Fibroblast of peridontal ligament (primary cell): ENCODE results near the gene HINFP.

Experiments used
- DNase-seq: peaks from one replicate; pipeline ENCODE4 v3.0.0-alpha.2; 2010; ENCODE audit errors: extremely low read depth

HINFP gene

GRCh38 chr11:119121008-119121810 lies at the start of gene HINFP:
HINFP (plus strand) TSS chr11:119121580; CDS start chr11:119126945, 5,365 bp downstream.
- DNase-seq: peak; percentile 96

- no peak for DNase-seq
Measured at GRCh38 chr11:119077839-119078238, 43.5 kb upstream of the HINFP start.

GRCh38 chr11:119078675-119079420 lies 42.5 kb upstream of the HINFP start:
- DNase-seq: no peak

- no peak for DNase-seq
Measured at GRCh38 chr11:119081682-119082260, 39.6 kb upstream of the HINFP start.

GRCh38 chr11:119084663-119085436 lies 36.5 kb upstream of the HINFP start, which contains the start of gene HMBS:
HMBS (plus strand) TSS chr11:119084881; CDS start chr11:119085034, 153 bp downstream.
- peak; percentile 92 for DNase-seq

- DNase-seq: no peak
Measured at GRCh38 chr11:119085437-119085847, 35.9 kb upstream of the HINFP start.

- no peak for DNase-seq
Measured at GRCh38 chr11:119087123-119087522, 34.3 kb upstream of the HINFP start.

GRCh38 chr11:119087747-119088241 lies 33.6 kb upstream of the HINFP start:
- DNase-seq: no peak

- DNase-seq: no peak
Measured at GRCh38 chr11:119088406-119088805, 33.0 kb upstream of the HINFP start.

GRCh38 chr11:119089319-119089718 lies 32.1 kb upstream of the HINFP start:
- no peak for DNase-seq

- DNase-seq: peak; percentile 41
Measured at GRCh38 chr11:119091178-119091577, 30.2 kb upstream of the HINFP start.

GRCh38 chr11:119091966-119092879 lies 29.2 kb upstream of the HINFP start:
- no peak for DNase-seq

GRCh38 chr11:119092880-119093842 lies 28.2 kb upstream of the HINFP start:
- no peak for DNase-seq

GRCh38 chr11:119093942-119094815 lies 27.2 kb upstream of the HINFP start:
- DNase-seq: peak; percentile 35

GRCh38 chr11:119094816-119095065 lies 26.6 kb upstream of the HINFP start:
- DNase-seq: peak; percentile 77

GRCh38 chr11:119095066-119095880 lies 26.1 kb upstream of the HINFP start:
- DNase-seq: peak; percentile 99

- no peak for DNase-seq
Measured at GRCh38 chr11:119099711-119100110, 21.7 kb upstream of the HINFP start.
